Activated CD4-positive, alpha-beta T cell treated with anti-CD3 and anti-CD28 coated beads for 1 hour (primary cell): ENCODE results near the gene POU2AF3.
"Not testable (repeated sequence)": the region's sequence is repeated elsewhere in the genome, so short reads cannot be mapped to it uniquely, and the experiment has no call there.

ENCODE experiments used
- DNase-seq: peaks from one replicate; pipeline ENCODE4 v3.0.0-alpha.2; 2020

POU2AF3 gene

GRCh38 chr11:111301004-111301841, 2.9 kb downstream of the POU2AF3 start:
- DNase-seq: no peak

DNA sequence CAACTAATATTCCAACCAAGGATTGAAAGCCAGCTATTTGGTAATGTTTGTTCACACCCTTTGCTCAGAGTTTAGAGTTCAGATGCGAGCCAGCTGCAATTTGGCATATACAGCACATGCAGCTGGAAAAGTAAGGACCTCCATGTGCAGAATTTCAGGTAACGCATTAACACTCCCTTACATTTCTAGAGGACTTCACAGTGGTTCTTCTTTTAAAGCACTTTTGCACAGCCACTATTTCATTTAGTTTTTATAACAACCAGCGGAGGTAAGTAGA, 3.4 kb downstream of the POU2AF3 start:
- no peak for DNase-seq

- DNase-seq: no peak
These were observed 4.0 kb downstream of the POU2AF3 start for GRCh38 chr11:111302298-111302697.

GRCh38 chr11:111303461-111303860, 5.1 kb downstream of the POU2AF3 start:
- DNase-seq: no peak

- no peak for DNase-seq
These were observed 6.9 kb downstream of the POU2AF3 start for GRCh38 chr11:111305162-111305802.

GRCh38 chr11:111305876-111306275, 7.5 kb downstream of the POU2AF3 start:
- DNase-seq: no peak

GRCh38 chr11:111306321-111306720, 8.0 kb downstream of the POU2AF3 start:
- no peak for DNase-seq

- DNase-seq: no peak
These were observed 9.2 kb downstream of the POU2AF3 start for GRCh38 chr11:111307472-111308108.

- no peak for DNase-seq
These were observed 9.8 kb downstream of the POU2AF3 start for GRCh38 chr11:111308140-111308539.

GRCh38 chr11:111309215-111309915, 11.0 kb downstream of the POU2AF3 start:
- no peak for DNase-seq

GRCh38 chr11:111310088-111310487, 11.7 kb downstream of the POU2AF3 start:
- no peak for DNase-seq

DNA sequence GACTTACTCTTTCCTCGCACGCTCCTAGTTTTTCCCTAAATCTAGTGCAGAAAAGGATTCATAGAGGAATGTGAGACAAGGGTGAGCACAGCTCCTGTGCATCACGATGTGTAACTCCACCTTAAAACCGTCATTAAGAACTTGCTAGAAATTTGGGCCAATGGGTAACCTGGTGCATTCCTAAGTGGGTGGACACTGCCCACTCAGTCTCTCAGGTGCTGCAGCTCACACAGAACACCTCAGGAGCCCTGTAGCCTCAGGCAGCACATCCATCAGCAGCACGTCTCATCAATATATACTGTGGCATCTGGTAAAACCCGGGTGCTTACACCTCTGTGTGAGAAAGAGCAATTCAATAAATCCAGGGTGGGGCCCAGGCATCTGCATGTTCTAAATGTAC, 12.4 kb downstream of the POU2AF3 start:
- no peak for DNase-seq

DNA sequence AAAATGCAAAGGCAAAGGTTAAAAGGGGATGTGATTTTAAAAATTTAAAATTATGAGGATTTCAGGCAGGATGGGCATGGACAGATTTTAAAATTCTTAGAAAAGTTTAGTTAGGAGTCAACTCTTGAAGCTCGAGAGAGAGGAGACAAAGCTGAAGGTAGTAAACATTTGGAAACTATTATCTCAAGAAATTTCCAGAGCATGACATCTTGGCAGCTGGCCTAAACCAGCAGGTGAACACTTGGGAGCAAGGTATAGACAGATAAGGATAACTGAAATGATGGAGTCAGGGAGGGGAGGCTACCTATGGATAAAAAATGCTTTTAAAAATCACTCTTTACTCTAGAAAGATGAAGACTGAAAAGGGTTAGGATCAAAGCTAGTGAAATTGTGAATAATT, 13.7 kb downstream of the POU2AF3 start:
- no peak for DNase-seq

- DNase-seq: no peak
These were observed 20.9 kb downstream of the POU2AF3 start for GRCh38 chr11:111319296-111319695.

GRCh38 chr11:111320199-111320598, 21.9 kb downstream of the POU2AF3 start:
- DNase-seq: not testable (repeated sequence)

- DNase-seq: no peak
These were observed 22.6 kb downstream of the POU2AF3 start for GRCh38 chr11:111320728-111321568.

DNA sequence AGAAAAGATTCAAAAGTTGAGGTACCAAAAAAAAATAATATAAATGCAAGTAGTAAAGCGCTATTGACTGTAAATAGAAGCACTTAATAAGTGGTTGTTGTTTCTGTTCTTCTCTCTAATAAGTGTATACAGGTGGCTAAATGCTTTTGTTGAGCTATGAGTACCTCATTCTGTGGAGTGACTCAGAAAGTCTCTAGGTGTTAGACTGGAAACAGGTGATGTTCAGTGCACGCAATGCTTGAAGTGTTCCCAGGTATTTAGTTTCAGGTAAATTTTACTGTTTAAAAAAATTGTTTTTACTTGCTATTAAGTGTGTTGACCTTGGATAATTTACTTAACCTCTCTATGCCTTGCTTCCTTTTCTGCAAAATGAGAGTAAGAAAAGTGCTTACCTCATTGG, 24.2 kb downstream of the POU2AF3 start:
- no peak for DNase-seq

GRCh38 chr11:111324277-111324720, 26.0 kb downstream of the POU2AF3 start:
- DNase-seq: no peak

- DNase-seq: no peak
These were observed 26.9 kb downstream of the POU2AF3 start for GRCh38 chr11:111325259-111325658.

DNA sequence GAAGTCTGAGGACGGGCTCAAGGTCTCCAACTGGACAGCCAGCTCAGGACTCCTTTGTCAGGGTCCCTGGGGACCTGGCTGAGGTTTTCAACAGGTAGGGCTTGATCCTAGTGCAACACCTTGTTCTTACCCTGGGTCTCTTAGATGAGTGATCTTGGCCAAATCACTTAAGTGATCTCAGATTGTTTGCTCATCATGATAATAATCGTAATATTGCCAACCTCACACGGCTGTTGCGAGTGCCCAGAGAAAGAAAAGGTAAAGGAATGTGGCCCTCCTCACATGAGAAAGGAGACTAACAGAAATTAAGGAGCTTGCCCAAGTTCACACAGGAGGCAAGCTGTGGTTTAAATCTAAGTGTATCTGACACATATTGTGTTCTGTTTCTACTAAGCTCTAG, 28.5 kb downstream of the POU2AF3 start:
- no peak for DNase-seq

- DNase-seq: no peak
These were observed 29.7 kb downstream of the POU2AF3 start for GRCh38 chr11:111327908-111328624.
